Suprapubic skin (tissue), 3 donors: Measurements from ENCODE around the gene KCNT1.

Experiments
- CTCF ChIP-seq, 2 donors: fragments of 200-600 bp in 1 of 2; fragments of 450-650 bp in 1 of 2; sonication (generic) in 1 of 2; IDR thresholded peaks; one replicate each; pipeline ENCODE4 v1.5.1; 2016 to 2019; ENCODE audit warnings: antibody characterized with exemption in 2 of 2, mild to moderate bottlenecking in 1 of 2, moderate library complexity in 1 of 2
- EP300 ChIP-seq: sonication (generic); formaldehyde crosslinking; IDR thresholded peaks from one replicate; pipeline ENCODE4 v1.6.1; 2017; ENCODE audit warnings: antibody characterized with exemption
- POLR2A ChIP-seq, 2 donors: fragments of 450-650 bp; IDR thresholded peaks; one replicate each; pipeline ENCODE4 v1.6.1; 2017; ENCODE audit warnings: antibody characterized with exemption in 2 of 2, mild to moderate bottlenecking in 2 of 2, moderate library complexity in 2 of 2

DNA sequence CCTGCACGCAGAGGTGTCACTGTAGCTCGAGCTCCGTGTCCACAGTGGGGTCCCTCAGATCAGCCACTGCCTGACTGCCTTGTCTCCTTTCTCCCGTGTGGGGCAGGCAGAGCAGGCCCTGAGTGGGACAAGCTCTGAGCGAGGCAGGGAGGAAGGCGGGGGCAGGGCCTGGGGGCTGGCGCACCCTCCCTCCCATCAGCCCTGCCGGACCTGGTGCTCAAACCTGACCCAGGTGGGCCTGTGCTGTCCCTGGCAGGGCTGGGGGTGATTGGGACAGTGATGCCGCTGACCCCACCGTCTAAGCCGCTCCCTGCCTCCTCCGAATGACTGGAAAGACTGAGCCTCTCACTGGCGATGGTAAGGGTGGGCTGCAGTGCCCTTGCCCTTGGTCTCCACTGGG, 60.9 kb downstream of the KCNT1 start:
- TF ChIP-seq POLR2A (IDR thresholded peaks at IDR 0.05) (no peak), CTCF (IDR thresholded peaks at IDR 0.05) (no peak), EP300 (no peak)
